Measurements from ENCODE around the gene PPFIA4. TPM values are rescaled to one million over a fixed set of nuclear protein-coding genes. Genes with fewer than 3 reads are reported as not detected.

Gene PPFIA4
- total RNA-seq, 1 experiment from 2014 or later: 10.8 TPM

DNA sequence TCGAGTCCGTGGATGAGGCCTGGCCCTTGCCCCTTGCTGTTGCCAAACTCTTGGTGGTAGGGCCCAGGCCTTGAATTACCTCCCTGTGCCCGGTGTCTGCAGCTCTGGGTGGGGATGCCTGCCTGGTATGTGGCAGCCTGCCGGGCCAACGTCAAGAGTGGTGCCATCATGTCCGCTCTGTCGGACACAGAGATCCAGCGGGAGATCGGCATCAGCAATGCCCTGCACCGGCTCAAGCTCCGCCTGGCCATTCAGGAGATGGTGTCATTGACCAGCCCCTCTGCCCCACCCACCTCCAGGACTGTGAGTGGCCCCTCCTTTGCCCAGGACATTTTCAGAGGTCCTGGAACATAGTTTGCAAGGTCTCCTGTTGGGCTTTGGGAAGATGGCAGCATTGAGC lies 33.8 kb downstream of the PPFIA4 start:
- H3K9ac ChIP-seq (ENCODE audit: low read length): no peak overlapping the region
- no peak overlapping the region for H3K27ac ChIP-seq (ENCODE audit: low read depth, low read length)
- ATAC-seq (no peak), DNase-seq (ENCODE audit: low read depth, low spot score) (no peak)
- H3K9me3 ChIP-seq (ENCODE audit: control insufficient read depth in 1 of 2, insufficient read depth in 1 of 2, low read depth in 1 of 2, low read length in 2 of 2): no peaks in the 10 kb centered on the region
- RAD21 ChIA-PET (ENCODE audit: low non-redundant PET in 1 of 2, low total read pairs in 2 of 2, uncharacterized antibody in 2 of 2, unreplicated experiment in 2 of 2): no interaction called here
- no peak for TF ChIP-seq YY1 (IDR thresholded peaks at IDR 0.05; ENCODE audit: extremely low read depth, insufficient replicate concordance, low read depth, low read length)
- no peak for TF ChIP-seq ZFX (IDR thresholded peaks at IDR 0.05)
- TF ChIP-seq SP1 (IDR thresholded peaks at IDR 0.05; ENCODE audit: low read depth): no peak
- no peak for TF ChIP-seq SRF (IDR thresholded peaks at IDR 0.05; ENCODE audit: low read depth)
- no peak for TF ChIP-seq ELF1 (IDR thresholded peaks at IDR 0.05; ENCODE audit: borderline replicate concordance, low read depth)
- TF ChIP-seq EZH2 (IDR thresholded peaks at IDR 0.05): no peak
- TF ChIP-seq RAD21 (IDR thresholded peaks at IDR 0.05; ENCODE audit: low read depth): no peak
- TF ChIP-seq CBX3 (IDR thresholded peaks at IDR 0.05; ENCODE audit: low read depth): no peak
- TF ChIP-seq FOSL1 (IDR thresholded peaks at IDR 0.05; ENCODE audit: low read depth): no peak
- TF ChIP-seq TCF7L2 (IDR thresholded peaks at IDR 0.05; ENCODE audit: borderline replicate concordance, extremely low read depth, insufficient read depth, insufficient read length): no peak
- TF ChIP-seq, protein P1, sequence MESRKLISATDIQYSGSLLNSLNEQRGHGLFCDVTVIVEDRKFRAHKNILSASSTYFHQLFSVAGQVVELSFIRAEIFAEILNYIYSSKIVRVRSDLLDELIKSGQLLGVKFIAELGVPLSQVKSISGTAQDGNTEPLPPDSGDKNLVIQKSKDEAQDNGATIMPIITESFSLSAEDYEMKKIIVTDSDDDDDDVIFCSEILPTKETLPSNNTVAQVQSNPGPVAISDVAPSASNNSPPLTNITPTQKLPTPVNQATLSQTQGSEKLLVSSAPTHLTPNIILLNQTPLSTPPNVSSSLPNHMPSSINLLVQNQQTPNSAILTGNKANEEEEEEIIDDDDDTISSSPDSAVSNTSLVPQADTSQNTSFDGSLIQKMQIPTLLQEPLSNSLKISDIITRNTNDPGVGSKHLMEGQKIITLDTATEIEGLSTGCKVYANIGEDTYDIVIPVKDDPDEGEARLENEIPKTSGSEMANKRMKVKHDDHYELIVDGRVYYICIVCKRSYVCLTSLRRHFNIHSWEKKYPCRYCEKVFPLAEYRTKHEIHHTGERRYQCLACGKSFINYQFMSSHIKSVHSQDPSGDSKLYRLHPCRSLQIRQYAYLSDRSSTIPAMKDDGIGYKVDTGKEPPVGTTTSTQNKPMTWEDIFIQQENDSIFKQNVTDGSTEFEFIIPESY (IDR thresholded peaks at IDR 0.05; ENCODE audit: extremely low read depth, insufficient replicate concordance, low read length): no peak
- no TSS peak for BruUV-seq (replicated peaks)
- H3K4me3 ChIP-seq (replicated peaks in 1 of 2; ENCODE audit: low read depth in 1 of 2, low read length in 2 of 2): no peak overlapping the region
- no peaks in the 10 kb centered on the region for H3K27me3 ChIP-seq (ENCODE audit: insufficient read depth, low read length)
- H4K20me1 ChIP-seq (ENCODE audit: insufficient read depth): no peaks in the 10 kb centered on the region
- POLR2A ChIA-PET: no interaction called here
- CTCF ChIA-PET: no interaction called here
- H2AFZ ChIP-seq (ENCODE audit: low read depth, low read length, poor library complexity, severe bottlenecking): no peak overlapping the region
- no peaks in the 10 kb centered on the region for H3K9me2 ChIP-seq (ENCODE audit: insufficient read depth)
- H3K36me3 ChIP-seq (ENCODE audit: control insufficient read depth in 1 of 2, insufficient read depth in 2 of 2, low read length in 2 of 2): peaks cover 0 to 5% of the 10 kb centered on the region in 2 experiments; a peak in 2 of 4 replicates
- H3K4me2 ChIP-seq (ENCODE audit: low read length): no peak overlapping the region
- intact Hi-C loops (cut with micrococcal nuclease): no loop called here
- H3K79me2 ChIP-seq (ENCODE audit: insufficient read depth, low read length): no peaks in the 10 kb centered on the region
- no peaks in the 10 kb centered on the region for H3K4me1 ChIP-seq (ENCODE audit: control insufficient read depth in 1 of 2, insufficient read depth in 2 of 2, low read length in 2 of 2)

Data from HCT116 (cell line).